Measurements from ENCODE around the gene PGS1. TPM values are rescaled to one million over a fixed set of nuclear protein-coding genes. Genes with fewer than 3 reads are reported as not detected.

The PGS1 gene
- polyA plus RNA-seq, 3 donors = 26.0 to 87.1 (median 28.0) TPM

GRCh38 chr17:78409191-78409928, 30.9 kb downstream of the PGS1 start:
- peaks cover 51% of the 10 kb centered on the region for H3K4me1 Mint-ChIP-seq
- H3K4me2 ChIP-seq (replicated peaks; ENCODE audit: extremely low read depth, low read length, poor library complexity, severe bottlenecking) = no peak overlapping the region
- H2AFZ ChIP-seq (ENCODE audit: insufficient read depth, low read depth, low read length, poor library complexity, severe bottlenecking) = no peak overlapping the region
- H3K9me3 ChIP-seq (replicated peaks in 1 of 2; ENCODE audit: control insufficient read depth in 1 of 2, insufficient read depth in 1 of 2, low read length in 2 of 2) = no peaks in the 10 kb centered on the region
- H3K4me3 ChIP-seq (replicated peaks in 1 of 3; ENCODE audit: low read depth in 2 of 3, low read length in 3 of 3) = no peak overlapping the region
- WGBS (ENCODE audit: insufficient coverage) = 87% methylated on average over 6 of the region's 12 CpGs
- no peak for DNase-seq
- H3K9ac ChIP-seq (ENCODE audit: insufficient read depth, low read length, poor library complexity, severe bottlenecking) = no peak overlapping the region
- peak overlapping the region in 5 of 7 donors; percentile 63 to 90 (median 76) for H3K27ac Mint-ChIP-seq
- H3K36me3 ChIP-seq (replicated peaks in 1 of 2; ENCODE audit: control insufficient read depth in 1 of 2, insufficient read depth in 2 of 2, low read length in 2 of 2) = peaks cover 51 to 61% of the 10 kb centered on the region in 2 donors
- no peak overlapping the region for H3K4me3 Mint-ChIP-seq
- H3K36me3 Mint-ChIP-seq = peaks cover 80 to 95% of the 10 kb centered on the region in 2 donors
- H3K27ac ChIP-seq (ENCODE audit: low read depth in 1 of 2, low read length in 2 of 2) = peak overlapping the region in 1 of 2 donors; percentile 38
- TF ChIP-seq CTCF (IDR thresholded peaks at IDR 0.05) = no peak
- peaks cover 0 to 2% (median 0%) of the 10 kb centered on the region in 7 donors for H3K9me3 Mint-ChIP-seq
- H3K4me1 ChIP-seq (ENCODE audit: control insufficient read depth in 1 of 2, insufficient read depth in 2 of 2, low read length in 2 of 2) = peaks cover 30 to 35% of the 10 kb centered on the region in 2 donors
- intact Hi-C loops (cut with micrococcal nuclease) = loop anchor here in 1 of 2 donors (5.0 kb wide), 1 partner anchor 47 kb away; the partner anchor contains the start of gene SOCS3
- H3K27me3 ChIP-seq (ENCODE audit: control insufficient read depth in 2 of 2, insufficient read depth in 2 of 2, low read length in 2 of 2) = no peaks in the 10 kb centered on the region
- H4K20me1 ChIP-seq (ENCODE audit: insufficient read depth, low read length) = peaks cover 41% of the 10 kb centered on the region
- H3K79me2 ChIP-seq (ENCODE audit: insufficient read depth, low read length) = peaks cover 87% of the 10 kb centered on the region
- H3K27me3 Mint-ChIP-seq (ENCODE audit: low read depth in 3 of 3) = no peaks in the 10 kb centered on the region

- WGBS (ENCODE audit: insufficient coverage) = 75% methylated on average over 10 of the region's 17 CpGs
- Histone ChIP-seq H3K27me3 (ENCODE audit: control insufficient read depth in 2 of 2, insufficient read depth in 2 of 2, low read length in 2 of 2) (no peaks in the 10 kb centered on the region), H3K36me3 (replicated peaks in 1 of 2; ENCODE audit: control insufficient read depth in 1 of 2, insufficient read depth in 2 of 2, low read length in 2 of 2) (peaks cover 41 to 57% of the 10 kb centered on the region in 2 donors), H3K4me2 (replicated peaks; ENCODE audit: extremely low read depth, low read length, poor library complexity, severe bottlenecking) (no peak overlapping the region), H4K20me1 (ENCODE audit: insufficient read depth, low read length) (peaks cover 26% of the 10 kb centered on the region), H3K9me3 (replicated peaks in 1 of 2; ENCODE audit: control insufficient read depth in 1 of 2, insufficient read depth in 1 of 2, low read length in 2 of 2) (no peaks in the 10 kb centered on the region), H3K79me2 (ENCODE audit: insufficient read depth, low read length) (peaks cover 86% of the 10 kb centered on the region), H3K27ac (ENCODE audit: low read depth in 1 of 2, low read length in 2 of 2) (peak overlapping the region; percentile 94 to 95), H2AFZ (ENCODE audit: insufficient read depth, low read depth, low read length, poor library complexity, severe bottlenecking) (no peak overlapping the region), H3K9ac (ENCODE audit: insufficient read depth, low read length, poor library complexity, severe bottlenecking) (no peak overlapping the region), H3K4me3 (replicated peaks in 1 of 3; ENCODE audit: low read depth in 2 of 3, low read length in 3 of 3) (no peak overlapping the region), H3K4me1 (ENCODE audit: control insufficient read depth in 1 of 2, insufficient read depth in 2 of 2, low read length in 2 of 2) (peaks cover 50 to 54% of the 10 kb centered on the region in 2 donors)
- no peak for DNase-seq
- H3K4me3 Mint-ChIP-seq = no peak overlapping the region
- H3K36me3 Mint-ChIP-seq = peaks cover 78 to 97% of the 10 kb centered on the region in 2 donors
- intact Hi-C loops (cut with micrococcal nuclease) = no loop called here
- H3K27ac Mint-ChIP-seq = peak overlapping the region; percentile 36 to 100 (median 99)
- H3K9me3 Mint-ChIP-seq = peaks cover 0 to 2% (median 0%) of the 10 kb centered on the region in 7 donors
- no peak for TF ChIP-seq CTCF (IDR thresholded peaks at IDR 0.05)
- H3K4me1 Mint-ChIP-seq = peaks cover 70% of the 10 kb centered on the region
- no peaks in the 10 kb centered on the region for H3K27me3 Mint-ChIP-seq (ENCODE audit: low read depth in 3 of 3)
Observed at GRCh38 chr17:78411241-78411857, 32.9 kb downstream of the PGS1 start.

All from CD14-positive monocyte (primary cell).